Tibial nerve (tissue), 3 donors: ENCODE data around the gene GALNS.

Experiments used
- CTCF ChIP-seq, 5 experiments: fragments of 200-600 bp in 3 of 5; fragments of 450-650 bp in 2 of 5; sonication (generic) in 3 of 5; IDR thresholded peaks; one replicate each; pipeline ENCODE4 v1.5.1; 2016 to 2019; ENCODE audit warnings: antibody characterized with exemption in 5 of 5, mild to moderate bottlenecking in 3 of 5, moderate library complexity in 2 of 5
- POLR2A ChIP-seq, 2 donors: fragments of 450-650 bp; IDR thresholded peaks; one replicate each; pipeline ENCODE4 v1.6.1; 2017; ENCODE audit warnings: antibody characterized with exemption in 2 of 2, mild to moderate bottlenecking in 2 of 2, moderate library complexity in 2 of 2

- TF ChIP-seq POLR2A (IDR thresholded peaks at IDR 0.05) (no peak), CTCF (IDR thresholded peaks at IDR 0.05) (no peak)
Observed at GRCh38 chr16:88853325-88853941, 3.3 kb downstream of the GALNS start.
